Keratinocyte (primary cell): ENCODE measurements around the gene RHOC. TPM values are rescaled to one million over a fixed set of nuclear protein-coding genes. Genes with fewer than 3 reads are reported as not detected.

Experiments
- DNase-seq: peaks from one replicate; pipeline ENCODE4 v3.0.0-alpha.2; 2011; ENCODE audit warnings: low read depth, missing footprints, low spot score
- FAIRE-seq: peaks from 2 replicates; lab custom pipeline; 2011; peaks lifted over from hg19 to GRCh38; lab: Jason Lieb, UNC
- H2AFZ ChIP-seq: 2 replicates; pipeline ENCODE4 v1.6.0; 2012; ENCODE audit warnings: low read length, control low read depth, inconsistent platforms; ENCODE audit not compliant: control insufficient read depth
- H3K27ac ChIP-seq: 2 replicates; pipeline ENCODE4 v1.5.1; 2011; ENCODE audit warnings: low read length; ENCODE audit not compliant: control insufficient read depth, insufficient read depth
- H3K27me3 ChIP-seq: 3 replicates; pipeline ENCODE4 v1.6.0; 2011; ENCODE audit warnings: low read length; ENCODE audit not compliant: control insufficient read depth, insufficient read depth; ENCODE audit errors: extremely low read depth
- H3K36me3 ChIP-seq, 2 experiments: 2 replicates in 1 of 2; 3 replicates in 1 of 2; pipeline ENCODE4 v1.5.1; 2011; ENCODE audit warnings: low read length in 2 of 2, mild to moderate bottlenecking in 1 of 2; ENCODE audit not compliant: control insufficient read depth in 2 of 2, insufficient read depth in 2 of 2; ENCODE audit errors: extremely low read depth in 1 of 2
- H3K4me1 ChIP-seq: 3 replicates; pipeline ENCODE4 v1.5.1; 2011; ENCODE audit warnings: low read length; ENCODE audit not compliant: control insufficient read depth, insufficient read depth; ENCODE audit errors: extremely low read depth
- H3K4me2 ChIP-seq: 3 replicates; pipeline ENCODE4 v1.6.0; 2011; ENCODE audit warnings: low read depth, low read length; ENCODE audit not compliant: control insufficient read depth, insufficient read depth; ENCODE audit errors: extremely low read depth
- H3K4me3 ChIP-seq, 3 experiments: fragments of 200-600 bp in 1 of 3; sonication (generic) in 1 of 3; 2 replicates in 2 of 3; 3 replicates in 1 of 3; pipeline ENCODE4 v1.5.1; 2011 to 2016; ENCODE audit warnings: low read length in 3 of 3, mild to moderate bottlenecking in 3 of 3, control low read depth in 2 of 3, inconsistent platforms in 1 of 3, low read depth in 1 of 3, mixed read lengths in 1 of 3, mixed run types in 1 of 3, moderate library complexity in 1 of 3; ENCODE audit not compliant: control insufficient read depth in 2 of 3, insufficient read depth in 2 of 3; ENCODE audit errors: extremely low read depth in 1 of 3
- H3K79me2 ChIP-seq: 2 replicates; pipeline ENCODE4 v1.6.0; 2012; ENCODE audit warnings: low read length; ENCODE audit not compliant: control insufficient read depth, insufficient read depth
- H3K9ac ChIP-seq: 3 replicates; pipeline ENCODE4 v1.6.0; 2011; ENCODE audit warnings: low read length; ENCODE audit not compliant: control insufficient read depth, insufficient read depth; ENCODE audit errors: extremely low read depth
- H3K9me1 ChIP-seq: 3 replicates; pipeline ENCODE4 v1.6.0; 2011; ENCODE audit warnings: low read length; ENCODE audit not compliant: control insufficient read depth, insufficient read depth; ENCODE audit errors: extremely low read depth
- H3K9me3 ChIP-seq: 2 replicates; pipeline ENCODE4 v1.5.1; 2012; ENCODE audit warnings: low read depth, low read length; ENCODE audit not compliant: control insufficient read depth
- H4K20me1 ChIP-seq: 3 replicates; pipeline ENCODE4 v1.6.0; 2011; ENCODE audit warnings: low read length; ENCODE audit not compliant: control insufficient read depth, insufficient read depth; ENCODE audit errors: extremely low read depth
- EZH2 ChIP-seq: IDR thresholded peaks from one replicate; pipeline ENCODE4 v1.6.1; 2012; ENCODE audit warnings: inconsistent platforms, mild to moderate bottlenecking, low read length, moderate library complexity
- dilution Hi-C: fragments of 300-500 bp; cut with MboI; formaldehyde crosslinking; loops from one replicate; pipeline ENCODE4 v1.7.0; 2020; ENCODE audit warnings: low sequenced_read_pairs; ENCODE audit not compliant: extremely low pct_ligation_motif_present
- polyA plus RNA-seq, 5 experiments: library from polyadenylated mRNA; depleted of rRNA in 3 of 5; stranded (reverse) in 3 of 5; stranded (forward) in 1 of 5; unstranded in 1 of 5; fragments of >200 nt; gene quantifications; 1 replicate in 1 of 5; 2 replicates in 3 of 5; 3 replicates in 1 of 5; pipeline versions ENCODE4 v1.2.1 to v1.2.3, GENCODE V29; 2011 to 2012; ENCODE audit warnings: missing spikeins in 2 of 5, low read depth in 1 of 5, low replicate concordance in 1 of 5
- TF ChIP-seq, protein P1 (sequence below), 3 experiments: IDR thresholded peaks in 1 of 3; conservative IDR thresholded peaks in 1 of 3; optimal IDR thresholded peaks in 1 of 3; 2 replicates in 2 of 3; 3 replicates in 1 of 3; pipeline versions ENCODE3 to v1.5.1; 2011; ENCODE audit warnings: low read length in 3 of 3, mild to moderate bottlenecking in 3 of 3, moderate library complexity in 2 of 3, control low read depth in 1 of 3, inconsistent platforms in 1 of 3; ENCODE audit not compliant: insufficient read depth in 2 of 3; ENCODE audit errors: extremely low read depth in 1 of 3

Gene RHOC
- polyA plus RNA-seq, 1 donor (not counting 4 experiments of a cell fraction or from before 2014, with no cell fraction given), result 639 TPM

- Histone ChIP-seq H3K4me3 (peak overlapping the region; percentile 69 to 89 (median 73)), H3K79me2 (no peaks in the 10 kb centered on the region), H3K4me2 (peak overlapping the region; percentile 92), H3K27ac (no peak overlapping the region), H2AFZ (peak overlapping the region; percentile 80), H3K9me1 (no peaks in the 10 kb centered on the region), H3K4me1 (peaks cover 8% of the 10 kb centered on the region), H3K9me3 (no peaks in the 10 kb centered on the region), H4K20me1 (no peaks in the 10 kb centered on the region), H3K36me3 (peaks cover 10 to 12% of the 10 kb centered on the region in 2 experiments), H3K27me3 (no peaks in the 10 kb centered on the region), H3K9ac (peak overlapping the region; percentile 72)
- dilution Hi-C loops, result loop anchor here (5.0 kb wide), 1 partner anchor 68 kb away; no protein-coding TSS in a partner anchor
- FAIRE-seq (no peak), DNase-seq (no peak)
- no peak for TF ChIP-seq EZH2
- TF ChIP-seq, protein P1, sequence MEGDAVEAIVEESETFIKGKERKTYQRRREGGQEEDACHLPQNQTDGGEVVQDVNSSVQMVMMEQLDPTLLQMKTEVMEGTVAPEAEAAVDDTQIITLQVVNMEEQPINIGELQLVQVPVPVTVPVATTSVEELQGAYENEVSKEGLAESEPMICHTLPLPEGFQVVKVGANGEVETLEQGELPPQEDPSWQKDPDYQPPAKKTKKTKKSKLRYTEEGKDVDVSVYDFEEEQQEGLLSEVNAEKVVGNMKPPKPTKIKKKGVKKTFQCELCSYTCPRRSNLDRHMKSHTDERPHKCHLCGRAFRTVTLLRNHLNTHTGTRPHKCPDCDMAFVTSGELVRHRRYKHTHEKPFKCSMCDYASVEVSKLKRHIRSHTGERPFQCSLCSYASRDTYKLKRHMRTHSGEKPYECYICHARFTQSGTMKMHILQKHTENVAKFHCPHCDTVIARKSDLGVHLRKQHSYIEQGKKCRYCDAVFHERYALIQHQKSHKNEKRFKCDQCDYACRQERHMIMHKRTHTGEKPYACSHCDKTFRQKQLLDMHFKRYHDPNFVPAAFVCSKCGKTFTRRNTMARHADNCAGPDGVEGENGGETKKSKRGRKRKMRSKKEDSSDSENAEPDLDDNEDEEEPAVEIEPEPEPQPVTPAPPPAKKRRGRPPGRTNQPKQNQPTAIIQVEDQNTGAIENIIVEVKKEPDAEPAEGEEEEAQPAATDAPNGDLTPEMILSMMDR (optimal IDR thresholded peaks at IDR 0.05 in 1 of 3, IDR thresholded peaks at IDR 0.05 in 1 of 3, conservative IDR thresholded peaks at IDR 0.05 in 1 of 3; ENCODE audit: extremely low read depth in 1 of 3, insufficient read depth in 2 of 3, low read length in 3 of 3), result peak in 1 of 3 experiments; percentile 9
These were observed 7.7 kb upstream of the RHOC start for GRCh38 chr1:112714313-112715263.

DNA sequence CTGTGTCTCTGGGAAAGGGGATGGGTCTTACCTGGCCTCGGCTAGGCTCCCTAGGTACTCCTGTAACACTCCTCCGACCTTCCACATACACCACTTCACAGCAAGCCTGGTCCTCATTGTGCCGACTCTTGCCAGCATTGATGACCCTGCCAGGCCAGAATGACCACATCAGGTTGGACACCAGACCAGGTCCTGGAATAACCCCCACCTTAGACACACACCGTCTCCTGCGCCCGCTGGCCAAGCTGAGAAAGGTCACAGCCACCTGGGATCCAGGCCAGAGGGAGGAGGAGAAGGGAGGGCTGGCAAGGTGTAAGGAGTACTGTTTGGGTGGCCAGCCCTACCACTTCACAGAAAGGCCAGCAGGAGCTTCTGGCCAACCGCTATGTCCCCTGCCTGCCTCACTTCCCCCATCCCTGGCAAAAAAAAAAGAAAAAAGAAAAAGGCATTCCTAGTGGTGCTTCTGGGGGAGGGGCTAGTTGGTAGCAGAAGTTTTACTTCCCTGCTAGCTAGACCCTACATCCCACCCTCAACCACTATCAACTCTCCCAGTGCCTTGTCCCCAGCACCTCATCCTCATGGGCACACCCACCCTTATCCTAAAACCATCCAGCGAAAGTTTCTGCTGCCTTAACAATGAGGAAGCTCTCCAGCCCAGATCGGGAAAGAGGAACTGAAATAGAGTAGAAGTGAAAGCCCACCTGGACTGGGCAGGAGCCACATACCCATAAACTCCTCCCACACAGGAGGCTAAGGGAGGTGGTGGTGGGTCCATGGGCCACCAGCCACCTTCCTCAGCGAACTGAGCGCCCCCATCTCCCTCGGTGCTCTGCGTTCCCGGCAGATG, 6.8 kb upstream of the RHOC start:
- H3K4me1 ChIP-seq, result peaks cover 6% of the 10 kb centered on the region
- H3K27ac ChIP-seq, result no peak overlapping the region
- no peaks in the 10 kb centered on the region for H3K9me3 ChIP-seq
- H3K4me2 ChIP-seq, result peak overlapping the region; percentile 92
- dilution Hi-C loops, result no loop called here
- no peak for TF ChIP-seq EZH2
- TF ChIP-seq, protein P1 (optimal IDR thresholded peaks at IDR 0.05 in 1 of 3, IDR thresholded peaks at IDR 0.05 in 1 of 3, conservative IDR thresholded peaks at IDR 0.05 in 1 of 3; ENCODE audit: extremely low read depth in 1 of 3, insufficient read depth in 2 of 3, low read length in 3 of 3), result no peak
- peak overlapping the region; percentile 72 for H3K9ac ChIP-seq
- H3K36me3 ChIP-seq, result peaks cover 10 to 12% of the 10 kb centered on the region in 2 experiments
- FAIRE-seq (no peak), DNase-seq (no peak)
- H3K9me1 ChIP-seq, result no peaks in the 10 kb centered on the region
- H2AFZ ChIP-seq, result peak overlapping the region; percentile 80
- H4K20me1 ChIP-seq, result no peaks in the 10 kb centered on the region
- H3K79me2 ChIP-seq, result no peaks in the 10 kb centered on the region
- H3K4me3 ChIP-seq, result peak overlapping the region; percentile 69 to 89 (median 73)
- H3K27me3 ChIP-seq, result no peaks in the 10 kb centered on the region
